ENCODE results near the gene KRT84.
"Not testable (repeated sequence)": the region's sequence is repeated elsewhere in the genome, so short reads cannot be mapped to it uniquely, and the experiment has no call there.

Gene KRT84

DNA sequence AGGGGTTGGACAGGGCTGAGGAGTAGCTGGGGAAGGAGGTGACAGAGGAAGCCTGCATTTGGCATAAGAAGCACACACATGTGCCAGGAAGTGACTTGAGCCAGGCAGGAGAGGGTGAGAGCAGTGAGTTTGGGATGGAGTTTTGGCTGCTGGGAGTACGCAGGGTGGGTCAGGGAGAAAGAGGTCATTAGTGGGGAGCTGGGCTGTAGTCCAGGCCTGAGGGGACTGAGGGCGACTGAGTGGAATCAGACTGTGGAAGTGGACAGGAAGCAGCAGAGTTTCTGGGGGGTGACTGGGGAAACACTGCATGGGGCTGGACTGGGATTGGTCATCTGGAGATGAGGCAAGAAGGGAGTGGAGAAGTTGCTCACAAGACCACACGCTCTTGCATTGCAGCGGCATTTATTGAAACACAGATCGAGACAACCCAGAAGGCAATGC, 25.8 kb downstream of the KRT84 start:
- no peak for DNase-seq

- DNase-seq, result no peak
Observed at GRCh38 chr12:52358575-52359350, 26.7 kb downstream of the KRT84 start.

- DNase-seq, result no peak
Observed at GRCh38 chr12:52356762-52357580, 28.5 kb downstream of the KRT84 start.

DNA sequence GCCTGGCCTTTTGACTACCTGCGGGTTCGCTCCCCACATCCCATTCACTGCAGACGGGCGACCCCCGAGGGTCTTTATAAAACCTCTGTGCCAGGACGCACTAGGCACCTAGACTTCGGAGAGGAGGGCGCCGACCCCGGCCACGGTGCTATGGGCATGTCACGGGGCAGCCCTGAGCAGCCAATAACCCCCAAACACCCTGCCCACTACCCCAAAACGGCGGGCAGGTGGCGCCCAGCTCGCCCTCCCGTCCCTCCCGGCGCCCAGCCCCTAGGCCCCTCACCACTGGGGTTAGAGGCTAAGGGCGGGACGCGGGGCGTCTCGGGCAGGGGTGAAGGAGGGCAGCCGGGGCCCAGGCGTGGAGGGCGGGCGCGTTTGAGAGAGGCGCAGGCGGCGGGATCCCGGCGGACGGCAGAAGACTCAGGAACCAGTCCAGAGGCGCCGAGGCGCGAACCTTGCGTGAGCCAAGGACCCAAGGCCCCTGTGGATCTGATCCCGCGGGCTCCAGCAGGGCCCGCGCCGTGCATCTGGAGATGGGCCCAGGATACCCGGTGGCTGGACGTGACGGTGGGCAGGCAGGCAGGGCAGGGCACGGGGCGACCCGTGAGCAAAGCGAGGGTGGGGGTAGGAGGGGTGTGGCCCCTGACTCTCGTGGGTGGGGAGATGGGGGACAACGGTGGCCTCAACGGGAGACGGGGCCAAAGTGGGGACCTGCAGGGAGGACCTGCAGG, 29.3 kb downstream of the KRT84 start:
- DNase-seq, result no peak

GRCh38 chr12:52355176-52355575, 30.3 kb downstream of the KRT84 start:
- no peak for DNase-seq

DNA sequence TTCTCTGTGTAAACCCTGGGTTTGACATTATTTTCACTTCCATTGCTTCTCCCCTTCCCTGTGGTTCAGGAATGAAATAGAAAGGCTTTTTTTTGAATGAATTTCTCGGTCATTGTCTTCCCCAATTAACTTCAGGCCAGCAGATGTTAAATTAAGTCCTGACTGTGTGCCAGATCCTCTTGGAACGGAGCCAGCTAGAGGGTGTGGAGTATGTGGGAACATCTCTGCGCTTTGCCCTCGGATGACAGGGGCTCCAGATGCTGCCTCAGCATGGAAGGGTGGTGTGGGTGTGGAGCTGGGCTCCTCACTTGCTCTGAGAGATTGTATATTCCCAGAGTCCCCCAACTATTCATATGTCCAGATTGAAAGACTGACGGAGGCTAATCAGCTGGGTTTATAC, 31.3 kb downstream of the KRT84 start:
- no peak for DNase-seq

- DNase-seq, result no peak
Observed at GRCh38 chr12:52353766-52354165, 31.7 kb downstream of the KRT84 start.

DNA sequence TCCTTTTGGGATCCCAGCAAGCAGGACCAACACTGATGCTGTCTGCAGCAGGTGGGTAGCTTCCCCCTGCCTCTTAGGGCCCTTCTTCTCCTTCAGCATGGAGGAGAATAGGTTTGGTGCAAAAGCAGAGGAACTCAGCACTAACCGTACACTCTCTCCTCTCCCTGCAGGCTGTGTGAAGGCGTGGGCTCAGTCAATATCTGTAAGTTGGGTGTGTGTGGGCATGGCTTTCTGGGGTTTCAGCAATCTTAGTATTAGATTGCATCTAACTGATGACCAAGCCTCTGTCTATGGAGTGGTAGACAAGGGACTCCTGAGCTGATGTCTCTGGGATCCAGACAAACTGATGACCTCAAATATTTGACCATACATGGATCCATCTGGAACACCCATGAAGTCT, 32.5 kb downstream of the KRT84 start:
- DNase-seq, result no peak

- DNase-seq, result no peak
Observed at GRCh38 chr12:52351196-52352059, 34.0 kb downstream of the KRT84 start.

DNA sequence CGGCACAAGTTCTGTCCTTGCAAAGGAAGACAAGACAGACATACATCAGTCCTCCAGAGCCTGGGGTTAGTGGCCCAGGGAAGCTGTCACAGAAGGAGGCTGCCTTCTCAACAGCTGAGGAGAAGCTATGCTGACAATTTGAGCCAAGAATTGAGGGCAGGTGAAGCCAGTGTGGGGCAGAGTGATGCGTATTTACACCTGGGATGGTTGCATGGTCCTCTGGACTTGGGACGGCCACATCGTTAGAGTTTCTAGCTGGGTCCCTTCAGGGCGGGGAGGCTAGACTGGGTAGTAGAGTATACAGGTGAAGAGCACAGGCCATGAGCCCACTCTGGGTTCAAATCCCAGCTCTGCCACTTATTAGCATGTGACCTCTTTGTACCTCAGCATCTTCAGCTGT, 34.7 kb downstream of the KRT84 start:
- DNase-seq, result no peak

GRCh38 chr12:52350021-52350620, 35.3 kb downstream of the KRT84 start:
- no peak for DNase-seq

GRCh38 chr12:52349196-52349595, 36.3 kb downstream of the KRT84 start:
- DNase-seq, result peak; percentile 7

- DNase-seq, result no peak
Observed at GRCh38 chr12:52347551-52348510, 37.6 kb downstream of the KRT84 start.

DNA sequence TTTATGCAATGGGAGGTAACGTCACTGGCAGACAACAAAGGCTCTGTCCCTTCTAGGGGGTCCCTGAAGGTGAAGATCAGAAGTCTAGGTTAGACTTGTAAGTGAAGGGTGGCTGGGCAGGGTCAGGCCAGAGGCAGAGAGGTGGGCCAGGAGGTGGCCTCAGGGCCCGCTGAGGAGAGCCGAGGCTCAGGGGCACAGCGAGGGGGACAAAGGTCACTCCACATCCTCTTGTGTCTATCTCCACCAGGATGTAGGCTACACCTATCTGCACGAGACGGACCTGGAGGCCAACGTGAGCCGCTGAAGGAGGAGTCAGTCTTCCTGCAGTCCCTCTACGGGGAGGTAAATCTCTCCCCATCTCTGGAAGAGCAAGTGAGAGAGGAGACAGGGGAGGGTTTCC, 38.4 kb downstream of the KRT84 start:
- DNase-seq, result no peak

- no peak for DNase-seq
Observed at GRCh38 chr12:52346593-52346992, 38.9 kb downstream of the KRT84 start.

DNA sequence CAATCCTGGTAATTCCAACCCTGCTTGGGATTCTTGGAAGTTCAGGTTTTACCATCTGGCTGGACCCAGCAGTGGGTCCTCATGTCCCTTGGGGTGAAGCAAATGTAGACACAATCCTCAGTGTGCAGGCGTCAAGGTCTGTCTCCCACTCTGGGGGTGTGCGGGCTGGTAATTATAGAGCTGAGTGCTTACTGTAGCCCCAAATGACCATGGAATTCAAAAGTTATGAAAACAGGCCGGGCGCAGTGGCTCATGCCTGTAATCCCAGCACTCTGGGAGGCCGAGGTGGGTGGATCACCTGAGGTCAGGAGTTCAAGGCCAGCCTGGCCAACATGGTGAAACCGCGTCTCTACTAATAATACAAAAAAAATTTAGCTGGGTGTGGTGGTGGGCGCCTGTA, 40.4 kb downstream of the KRT84 start:
- DNase-seq, result not testable (repeated sequence)

GRCh38 chr12:52344111-52344510, 41.3 kb downstream of the KRT84 start:
- no peak for DNase-seq

GRCh38 chr12:52343550-52343949, 41.9 kb downstream of the KRT84 start:
- DNase-seq, result no peak

DNA sequence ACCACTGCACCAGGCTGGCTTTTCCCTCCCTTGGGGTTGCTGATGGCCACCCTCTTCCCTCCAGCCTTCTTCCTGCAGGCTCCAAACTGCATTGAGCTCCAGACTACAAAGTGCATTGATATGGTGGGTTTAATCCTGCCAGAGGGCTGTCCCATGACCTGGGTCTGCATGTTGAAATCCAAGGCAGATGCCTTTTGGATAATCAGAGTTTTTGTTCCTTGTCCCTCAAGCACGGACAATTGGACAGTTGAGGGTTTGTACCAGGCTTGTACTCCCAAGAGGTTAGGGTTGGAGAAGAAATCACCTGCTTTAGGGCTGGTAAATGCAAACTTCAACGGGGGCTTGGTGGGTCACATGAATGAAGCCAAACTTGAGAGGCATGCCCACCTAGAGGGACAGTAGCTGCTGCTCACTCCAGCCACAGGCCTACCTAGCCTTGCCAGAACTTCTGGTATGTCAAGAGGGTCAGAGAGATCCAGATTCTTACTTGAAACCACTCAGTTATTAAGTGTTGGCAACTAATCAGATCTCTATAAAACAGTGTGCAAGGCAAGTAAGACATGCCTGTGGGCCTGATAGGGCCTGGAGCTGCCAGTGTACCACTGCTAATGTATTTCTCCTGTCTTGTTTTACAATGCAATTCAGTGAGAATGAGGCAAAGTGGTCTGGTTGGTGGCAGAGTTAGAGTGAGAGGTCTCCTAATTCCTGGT, 42.5 kb downstream of the KRT84 start:
- no peak for DNase-seq

GRCh38 chr12:52341066-52341580, 44.3 kb downstream of the KRT84 start:
- DNase-seq, result no peak
